ENCODE data around the gene SMARCC1.

SMARCC1 gene

DNA sequence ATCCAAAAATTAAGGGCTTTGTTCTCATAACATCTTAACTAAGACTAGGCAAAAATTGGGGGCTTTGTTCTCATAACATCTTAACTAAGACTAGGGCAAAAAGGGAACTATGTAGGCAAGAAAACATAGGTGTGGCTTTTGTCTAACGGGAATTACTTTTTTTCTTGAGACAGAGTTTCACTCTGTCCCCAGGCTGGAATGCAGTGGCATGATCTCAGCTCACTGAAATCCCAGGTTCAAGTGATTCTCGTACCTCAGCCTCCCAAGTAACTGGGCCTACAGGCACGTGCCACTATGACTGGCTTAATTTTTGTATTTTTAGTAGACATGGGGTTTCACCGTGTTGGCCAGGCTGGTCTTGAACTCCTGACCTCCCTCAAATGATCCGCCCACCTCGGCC is 153.3 kb downstream of the SMARCC1 start:
- H3K4me3 ChIP-seq (ENCODE audit: low read depth, low read length), result no peak overlapping the region
- CTCF ChIA-PET, result interaction anchor here (1.8 kb wide), 1 partner anchor 12 kb away, joined by 6 read pairs; no protein-coding TSS in a partner anchor
- POLR2A ChIA-PET, result no interaction called here
- no peak for DNase-seq (ENCODE audit: low read depth, low spot score)
- TF ChIP-seq, protein P1, sequence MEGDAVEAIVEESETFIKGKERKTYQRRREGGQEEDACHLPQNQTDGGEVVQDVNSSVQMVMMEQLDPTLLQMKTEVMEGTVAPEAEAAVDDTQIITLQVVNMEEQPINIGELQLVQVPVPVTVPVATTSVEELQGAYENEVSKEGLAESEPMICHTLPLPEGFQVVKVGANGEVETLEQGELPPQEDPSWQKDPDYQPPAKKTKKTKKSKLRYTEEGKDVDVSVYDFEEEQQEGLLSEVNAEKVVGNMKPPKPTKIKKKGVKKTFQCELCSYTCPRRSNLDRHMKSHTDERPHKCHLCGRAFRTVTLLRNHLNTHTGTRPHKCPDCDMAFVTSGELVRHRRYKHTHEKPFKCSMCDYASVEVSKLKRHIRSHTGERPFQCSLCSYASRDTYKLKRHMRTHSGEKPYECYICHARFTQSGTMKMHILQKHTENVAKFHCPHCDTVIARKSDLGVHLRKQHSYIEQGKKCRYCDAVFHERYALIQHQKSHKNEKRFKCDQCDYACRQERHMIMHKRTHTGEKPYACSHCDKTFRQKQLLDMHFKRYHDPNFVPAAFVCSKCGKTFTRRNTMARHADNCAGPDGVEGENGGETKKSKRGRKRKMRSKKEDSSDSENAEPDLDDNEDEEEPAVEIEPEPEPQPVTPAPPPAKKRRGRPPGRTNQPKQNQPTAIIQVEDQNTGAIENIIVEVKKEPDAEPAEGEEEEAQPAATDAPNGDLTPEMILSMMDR (IDR thresholded peaks at IDR 0.05; ENCODE audit: insufficient read depth, low read length, missing control alignments), result no peak

DNA sequence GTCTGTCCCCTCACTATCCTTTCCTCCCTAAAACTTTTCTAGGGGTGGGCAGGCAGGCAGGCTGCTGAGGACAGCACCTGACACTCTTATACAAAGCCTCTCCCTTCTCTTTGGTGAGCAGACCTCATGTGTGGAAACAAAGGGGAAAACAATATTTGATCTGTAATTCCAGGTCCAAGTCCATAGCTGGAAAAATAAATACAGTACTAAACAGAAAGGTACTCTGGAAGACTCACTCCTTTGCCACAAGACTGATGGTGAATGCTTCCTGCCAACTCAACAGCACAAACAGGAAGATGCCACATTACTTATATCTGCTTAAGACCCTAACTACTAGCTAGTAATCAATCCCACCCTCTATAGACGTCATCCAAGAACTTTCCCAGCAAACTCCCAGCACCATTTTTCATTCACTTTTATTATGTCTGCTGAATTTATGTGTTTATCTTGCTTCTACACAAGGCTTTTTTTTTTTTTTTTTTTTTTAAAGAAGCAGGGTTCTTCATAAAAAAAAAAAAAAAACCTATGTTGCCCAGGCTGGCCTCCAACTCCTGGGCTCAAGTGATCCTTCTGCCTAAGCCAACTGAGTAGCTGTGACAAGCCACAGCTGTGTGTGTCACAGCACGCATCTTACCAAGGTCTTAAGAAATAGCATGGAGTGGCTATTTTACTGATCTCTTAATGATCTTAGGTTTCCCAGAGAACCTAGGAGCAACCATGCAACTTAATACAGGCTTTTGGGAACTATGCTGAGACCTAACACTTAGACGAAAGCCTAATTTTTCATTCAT is 158.8 kb downstream of the SMARCC1 start:
- no peak for DNase-seq (ENCODE audit: low read depth, low spot score)
- ChIA-PET CTCF (interaction anchor here (0.6 to 1.9 kb wide), 3 partner anchors 27 to 1064 kb away, joined by 3 to 7 read pairs (median 3); no protein-coding TSS in a partner anchor), POLR2A (no interaction called here)
- no peak overlapping the region for H3K4me3 ChIP-seq (ENCODE audit: low read depth, low read length)
- TF ChIP-seq, protein P1 (IDR thresholded peaks at IDR 0.05; ENCODE audit: insufficient read depth, low read length, missing control alignments), result no peak

DNA sequence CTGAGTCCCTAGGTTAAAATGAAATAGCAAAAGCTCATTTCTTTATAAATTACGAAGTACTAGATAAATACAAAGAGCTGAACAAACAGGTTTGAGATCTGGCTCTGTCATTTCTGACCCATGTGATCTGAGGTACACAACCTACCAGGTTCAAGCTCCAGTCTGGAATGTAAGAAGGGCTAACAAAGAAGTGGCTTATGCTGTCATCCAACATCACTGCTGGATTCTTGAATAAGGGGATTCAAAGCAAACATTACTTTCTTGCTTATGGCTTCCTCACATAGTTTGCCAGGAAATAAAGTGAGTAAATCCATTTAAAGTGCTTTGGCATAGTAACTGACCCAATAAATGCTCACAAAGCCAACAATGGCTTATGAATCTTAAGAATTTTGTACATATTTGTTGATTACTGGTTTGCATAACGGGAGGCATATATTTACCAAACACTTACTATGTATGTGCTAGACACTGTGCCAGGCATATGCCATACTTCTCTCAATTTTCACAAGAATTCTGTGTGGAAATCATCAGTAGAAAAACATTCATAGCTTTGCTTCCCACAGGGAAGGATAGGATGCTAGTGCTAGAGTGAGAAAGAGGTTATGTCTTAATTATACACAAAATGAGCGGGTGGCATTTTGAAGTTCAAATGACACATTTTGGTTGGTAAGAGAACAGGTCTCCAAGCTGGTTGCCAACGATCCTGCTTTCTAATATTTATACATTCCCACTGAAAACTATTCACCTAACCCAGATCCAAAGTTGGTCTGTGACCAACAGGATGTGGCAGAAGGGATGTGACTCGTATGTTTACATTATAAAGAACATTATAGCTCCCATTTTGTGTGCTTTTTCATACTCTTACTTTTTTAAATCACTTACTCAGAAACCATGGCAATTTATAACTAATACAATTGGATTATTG is 164.3 kb downstream of the SMARCC1 start:
- ChIA-PET CTCF (interaction anchor here (0.5 to 2.1 kb wide), 5 partner anchors 10 to 208 kb away, joined by 3 to 6 read pairs (median 4); no protein-coding TSS in a partner anchor), POLR2A (no interaction called here)
- no peak for DNase-seq (ENCODE audit: low read depth, low spot score)
- no peak overlapping the region for H3K4me3 ChIP-seq (ENCODE audit: low read depth, low read length)
- TF ChIP-seq, protein P1 (IDR thresholded peaks at IDR 0.05; ENCODE audit: insufficient read depth, low read length, missing control alignments), result no peak

DNA sequence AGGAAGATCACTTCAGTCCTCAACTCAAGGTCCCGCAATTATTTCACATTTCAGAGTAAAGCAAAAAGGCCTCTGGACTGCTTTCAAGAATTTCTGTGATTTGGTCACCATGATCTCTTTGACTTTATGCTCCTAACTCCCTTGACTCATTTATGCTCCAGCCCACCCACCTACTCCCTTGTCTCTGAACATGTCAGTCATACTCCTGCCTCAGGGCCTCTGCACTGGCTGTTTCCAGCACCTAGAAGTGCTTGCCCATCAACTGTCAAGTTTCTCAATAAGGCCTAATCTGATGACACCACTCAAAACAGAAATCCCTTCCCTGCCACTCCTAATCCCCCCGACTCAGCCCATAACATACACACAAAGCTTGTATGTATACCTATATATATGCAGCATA is 166.9 kb downstream of the SMARCC1 start:
- H3K4me3 ChIP-seq (ENCODE audit: low read depth, low read length), result no peak overlapping the region
- ChIA-PET POLR2A (no interaction called here), CTCF (interaction anchor here (2.1 kb wide), 1 partner anchor 13 kb away, joined by 6 read pairs; no protein-coding TSS in a partner anchor)
- TF ChIP-seq, protein P1 (IDR thresholded peaks at IDR 0.05; ENCODE audit: insufficient read depth, low read length, missing control alignments), result no peak
- DNase-seq (ENCODE audit: low read depth, low spot score), result no peak

DNA sequence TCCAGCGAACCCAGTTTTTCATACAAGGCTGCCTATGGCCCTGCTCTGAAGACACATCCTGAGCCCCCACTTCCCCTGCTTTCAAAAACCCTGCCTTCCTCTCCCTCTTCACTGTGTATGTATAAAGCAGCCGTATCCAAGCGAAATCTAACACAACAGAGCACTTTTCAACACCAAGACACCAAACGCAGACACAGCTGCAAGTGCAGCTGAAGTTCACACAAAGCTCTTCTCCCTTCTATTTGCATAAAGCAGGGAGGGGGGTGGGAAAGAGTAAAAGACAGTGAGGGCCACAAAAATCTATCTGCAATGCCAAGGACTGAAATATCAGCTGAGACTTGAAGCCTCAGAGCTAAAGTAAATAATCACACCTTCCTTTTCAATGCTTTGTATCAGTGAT is 168.0 kb downstream of the SMARCC1 start:
- ChIA-PET CTCF (interaction anchor here (1.4 kb wide), 1 partner anchor 11 kb away, joined by 3 read pairs; no protein-coding TSS in a partner anchor), POLR2A (no interaction called here)
- TF ChIP-seq, protein P1 (IDR thresholded peaks at IDR 0.05; ENCODE audit: insufficient read depth, low read length, missing control alignments), result no peak
- DNase-seq (ENCODE audit: low read depth, low spot score), result no peak
- H3K4me3 ChIP-seq (ENCODE audit: low read depth, low read length), result no peak overlapping the region

Data from AG04449 (cell line).